Breast epithelium (tissue), 4 donors: Measurements from ENCODE around the gene KRT39. TPM values are rescaled to one million over a fixed set of nuclear protein-coding genes. Genes with fewer than 3 reads are reported as not detected.

Experiments used
- DNase-seq, 2 donors: peaks; one replicate each; pipeline ENCODE4 v3.0.0-alpha.2; 2019; ENCODE audit warnings: low spot score in 2 of 2
- H3K27ac ChIP-seq, 2 donors: fragments of 200-600 bp; sonication (generic) in 1 of 2; one replicate each; pipeline ENCODE4 v1.5.1; 2016 to 2019; ENCODE audit warnings: mild to moderate bottlenecking in 1 of 2
- H3K27me3 ChIP-seq, 2 donors: fragments of 200-600 bp; sonication (generic) in 1 of 2; one replicate each; pipeline versions ENCODE4 v1.5.1 to v1.6.0; 2017 to 2019; ENCODE audit warnings: control low read depth in 1 of 2, mild to moderate bottlenecking in 1 of 2
- H3K36me3 ChIP-seq: fragments of 200-600 bp; one replicate; pipeline ENCODE4 v1.5.1; 2019
- H3K4me1 ChIP-seq, 2 donors: fragments of 200-600 bp; sonication (generic); one replicate each; pipeline ENCODE4 v1.5.1; 2016 to 2019; ENCODE audit warnings: control low read depth in 1 of 2
- H3K4me3 ChIP-seq, 3 donors: fragments of 200-600 bp; sonication (generic); 1 replicate in 2 of 3; 2 replicates in 1 of 3; pipeline ENCODE4 v1.5.1; 2016 to 2019; ENCODE audit warnings: mild to moderate bottlenecking in 3 of 3, moderate library complexity in 2 of 3
- H3K9me3 ChIP-seq, 2 donors: fragments of 200-600 bp; sonication (generic) in 1 of 2; one replicate each; pipeline ENCODE4 v1.5.1; 2016 to 2019; ENCODE audit warnings: control low read depth in 1 of 2
- CTCF ChIP-seq, 3 donors: fragments of 450-650 bp; IDR thresholded peaks; one replicate each; pipeline ENCODE4 v1.5.1; 2016 to 2017; ENCODE audit warnings: antibody characterized with exemption in 3 of 3, mild to moderate bottlenecking in 3 of 3, moderate library complexity in 3 of 3
- POLR2A ChIP-seq: fragments of 450-650 bp; IDR thresholded peaks from one replicate; pipeline ENCODE4 v1.6.1; 2016; ENCODE audit warnings: antibody characterized with exemption, mild to moderate bottlenecking, moderate library complexity
- POLR2AphosphoS5 ChIP-seq, 3 donors: sonication (generic); formaldehyde crosslinking; IDR thresholded peaks; one replicate each; pipeline ENCODE4 v1.6.1; 2017; ENCODE audit warnings: antibody characterized with exemption in 3 of 3
- intact Hi-C: fragments of 100-400 bp; cut with DNase I; formaldehyde crosslinking; loops from one replicate; pipeline ENCODE4 v1.15.1; 2023; ENCODE audit warnings: low total_unique reads
- total RNA-seq, 3 donors: library from RNA; depleted of rRNA; stranded (reverse); fragments of >200 nt; gene quantifications; one replicate each; pipeline ENCODE4 v1.1.0, GENCODE V29; 2016

KRT39 gene
- total RNA-seq, 3 donors from 2014 or later, result not detected

GRCh38 chr17:40914075-40914855, 52.5 kb downstream of the KRT39 start:
- H3K27ac ChIP-seq, result peak overlapping the region; percentile 85 to 86
- TF ChIP-seq POLR2A (no peak), CTCF (IDR thresholded peaks at IDR 0.05) (no peak)
- H3K4me3 ChIP-seq, result no peak overlapping the region
- no peaks in the 10 kb centered on the region for H3K4me1 ChIP-seq
- no peaks in the 10 kb centered on the region for H3K36me3 ChIP-seq
- no peaks in the 10 kb centered on the region for H3K9me3 ChIP-seq
- intact Hi-C loops, result loop anchor here (10.0 kb wide), 1 partner anchor 741 kb away; no protein-coding TSS in a partner anchor
- no peak for DNase-seq
- H3K27me3 ChIP-seq, result no peaks in the 10 kb centered on the region

- Histone ChIP-seq H3K27ac (peak overlapping the region; percentile 91 to 95), H3K9me3 (no peaks in the 10 kb centered on the region), H3K27me3 (no peaks in the 10 kb centered on the region), H3K36me3 (no peaks in the 10 kb centered on the region), H3K4me3 (no peak overlapping the region), H3K4me1 (no peaks in the 10 kb centered on the region)
- no peak for DNase-seq
- TF ChIP-seq POLR2AphosphoS5 (IDR thresholded peaks at IDR 0.05), result no peak
- intact Hi-C loops, result loop anchor here (10.0 kb wide), 1 partner anchor 742 kb away; no protein-coding TSS in a partner anchor
These were observed 54.1 kb downstream of the KRT39 start for GRCh38 chr17:40912486-40913210.

GRCh38 chr17:40910441-40910841, 56.3 kb downstream of the KRT39 start:
- no peaks in the 10 kb centered on the region for H3K4me1 ChIP-seq
- intact Hi-C loops, result loop anchor here (10.0 kb wide), 1 partner anchor 744 kb away; no protein-coding TSS in a partner anchor
- TF ChIP-seq POLR2A (no peak), POLR2AphosphoS5 (IDR thresholded peaks at IDR 0.05) (peak in 1 of 3 donors; percentile 31), CTCF (IDR thresholded peaks at IDR 0.05) (no peak)
- H3K9me3 ChIP-seq, result no peaks in the 10 kb centered on the region
- no peaks in the 10 kb centered on the region for H3K36me3 ChIP-seq
- no peaks in the 10 kb centered on the region for H3K27me3 ChIP-seq
- H3K27ac ChIP-seq, result peak overlapping the region; percentile 91 to 95
- peak overlapping the region in 2 of 3 donors; percentile 1 to 23 for H3K4me3 ChIP-seq
- DNase-seq, result no peak

DNA sequence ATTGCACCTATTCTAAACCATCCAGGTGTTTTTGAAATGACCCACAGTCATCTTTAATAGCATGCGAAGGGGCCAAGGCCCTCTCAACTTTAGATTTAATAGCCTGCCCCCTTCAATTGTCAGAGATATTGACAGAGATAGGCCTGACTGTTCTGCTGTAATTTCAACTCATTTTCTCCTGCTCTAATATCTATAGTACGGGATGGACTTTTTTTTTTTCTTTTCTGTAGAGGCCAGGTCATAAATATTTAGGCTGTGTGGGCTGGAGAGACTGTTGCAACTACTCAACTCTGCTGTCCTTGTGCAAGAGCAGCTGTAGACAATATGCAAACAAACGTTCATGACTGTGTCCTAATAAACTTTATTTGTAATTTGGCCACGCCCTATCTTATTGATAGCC, 57.0 kb downstream of the KRT39 start:
- peak overlapping the region; percentile 91 to 95 for H3K27ac ChIP-seq
- intact Hi-C loops, result loop anchor here (10.0 kb wide), 1 partner anchor 745 kb away; no protein-coding TSS in a partner anchor
- no peaks in the 10 kb centered on the region for H3K9me3 ChIP-seq
- H3K27me3 ChIP-seq, result no peaks in the 10 kb centered on the region
- H3K4me1 ChIP-seq, result no peaks in the 10 kb centered on the region
- H3K4me3 ChIP-seq, result peak overlapping the region in 2 of 3 donors; percentile 1 to 23
- DNase-seq, result no peak
- TF ChIP-seq POLR2AphosphoS5 (IDR thresholded peaks at IDR 0.05), result no peak
- H3K36me3 ChIP-seq, result no peaks in the 10 kb centered on the region

- Histone ChIP-seq H3K27me3 (no peaks in the 10 kb centered on the region), H3K4me1 (no peaks in the 10 kb centered on the region), H3K9me3 (no peaks in the 10 kb centered on the region), H3K36me3 (no peaks in the 10 kb centered on the region), H3K27ac (peak overlapping the region; percentile 91 to 95), H3K4me3 (no peak overlapping the region)
- TF ChIP-seq CTCF (IDR thresholded peaks at IDR 0.05) (peak; percentile 85 to 96 (median 93)), POLR2A (no peak), POLR2AphosphoS5 (IDR thresholded peaks at IDR 0.05) (peak in 2 of 3 donors; percentile 50 to 58)
- intact Hi-C loops, result no loop called here
- peak; percentile 84 to 87 for DNase-seq
These were observed 57.4 kb downstream of the KRT39 start for GRCh38 chr17:40909351-40909750.

Other genes starting within 250 kb of the KRT39 start
- not detected for gene KRT25, start 211.6 kb downstream of the KRT39 start, total RNA-seq
- gene KRT26, start 194.7 kb downstream of the KRT39 start, total RNA-seq, result not detected
- not detected for gene KRT27, start 184.4 kb downstream of the KRT39 start, total RNA-seq
- not detected for gene KRT28, start 167.0 kb downstream of the KRT39 start, total RNA-seq
- 10 to 100 TPM in 1 of 3 donors, 1 to 10 TPM in 2; 6.2 to 14.7 (median 7.6) TPM for gene KRT10, start 144.3 kb downstream of the KRT39 start, total RNA-seq
- gene KRT12, start 99.7 kb downstream of the KRT39 start, total RNA-seq, result not detected
- 1 to 10 TPM in 1 of 3 donors, not detected in 2; 6.6 TPM for gene KRT20, start 81.7 kb downstream of the KRT39 start, total RNA-seq
- 10 to 100 TPM in 2 of 3 donors, not detected in 1; 37.7 to 57.5 TPM for gene KRT23, start 29.3 kb downstream of the KRT39 start, total RNA-seq
- under 1 TPM in 1 of 3 donors, not detected in 2; 0.29 TPM for gene KRT40, start 17.4 kb upstream of the KRT39 start, total RNA-seq
- not detected for gene KRTAP3-3, start 27.2 kb upstream of the KRT39 start, total RNA-seq
- not detected for gene KRTAP3-2, start 33.0 kb upstream of the KRT39 start, total RNA-seq
- not detected for gene KRTAP3-1, start 42.2 kb upstream of the KRT39 start, total RNA-seq
- gene KRTAP1-5, start 60.3 kb upstream of the KRT39 start, total RNA-seq, result not detected
- not detected for gene KRTAP1-4, start 63.2 kb upstream of the KRT39 start, total RNA-seq
- not detected for gene KRTAP1-3, start 67.9 kb upstream of the KRT39 start, total RNA-seq
- not detected for gene KRTAP1-1, start 74.5 kb upstream of the KRT39 start, total RNA-seq
- not detected for gene KRTAP2-1, start 80.4 kb upstream of the KRT39 start, total RNA-seq
- gene KRTAP2-2, start 88.3 kb upstream of the KRT39 start, total RNA-seq, result not detected
- not detected for gene KRTAP2-3, start 93.2 kb upstream of the KRT39 start, total RNA-seq
- gene KRTAP2-4, start 98.9 kb upstream of the KRT39 start, total RNA-seq, result not detected
- not detected for gene KRTAP4-7, start 117.2 kb upstream of the KRT39 start, total RNA-seq
- gene KRTAP4-8, start 131.2 kb upstream of the KRT39 start, total RNA-seq, result not detected
- gene KRTAP4-16, start 135.3 kb upstream of the KRT39 start, total RNA-seq, result not detected
- gene KRTAP4-9, start 138.4 kb upstream of the KRT39 start, total RNA-seq, result not detected
- not detected for gene KRTAP4-11, start 151.4 kb upstream of the KRT39 start, total RNA-seq
- not detected for gene KRTAP4-12, start 157.2 kb upstream of the KRT39 start, total RNA-seq
- gene KRTAP4-6, start 173.6 kb upstream of the KRT39 start, total RNA-seq, result not detected
- not detected for gene KRTAP4-5, start 182.9 kb upstream of the KRT39 start, total RNA-seq
- not detected for gene KRTAP4-4, start 193.8 kb upstream of the KRT39 start, total RNA-seq
- gene KRTAP4-3, start 201.3 kb upstream of the KRT39 start, total RNA-seq, result not detected
- not detected for gene KRTAP4-2, start 211.3 kb upstream of the KRT39 start, total RNA-seq
- gene KRTAP4-1, start 218.0 kb upstream of the KRT39 start, total RNA-seq, result not detected
- gene KRTAP9-1, start 222.9 kb upstream of the KRT39 start, total RNA-seq, result not detected